Nephron progenitor cell (in vitro differentiated cells): ENCODE results near the gene ZBTB39.
"Not testable (repeated sequence)": the region's sequence is repeated elsewhere in the genome, so short reads cannot be mapped to it uniquely, and the experiment has no call there.

Source experiments
- DNase-seq: peaks from one replicate; pipeline ENCODE4 v3.0.0; 2021
- H3K27ac Mint-ChIP-seq: 2 replicates; pipeline ENCODE4 v1.8.0; 2021; ENCODE audit warnings: mild to moderate bottlenecking, moderate library complexity, mixed read lengths
- H3K27me3 Mint-ChIP-seq: 2 replicates; pipeline ENCODE4 v1.8.0; 2021; ENCODE audit warnings: mild to moderate bottlenecking, low read depth, mixed read lengths; ENCODE audit not compliant: poor library complexity
- H3K36me3 Mint-ChIP-seq: 2 replicates; pipeline ENCODE4 v1.8.0; 2021; ENCODE audit warnings: low read depth, mixed read lengths
- H3K4me1 Mint-ChIP-seq: 2 replicates; pipeline ENCODE4 v1.8.0; 2021; ENCODE audit warnings: mixed read lengths
- H3K4me3 Mint-ChIP-seq: 2 replicates; pipeline ENCODE4 v1.8.0; 2021; ENCODE audit warnings: mild to moderate bottlenecking, moderate library complexity, mixed read lengths
- H3K9me3 Mint-ChIP-seq: 2 replicates; pipeline ENCODE4 v1.8.0; 2021; ENCODE audit warnings: mild to moderate bottlenecking, moderate library complexity, mixed read lengths
- CTCF ChIP-seq: fragments of 200-600 bp; sonication (generic); IDR thresholded peaks from 2 replicates; pipeline ENCODE4 v1.5.0; 2021; ENCODE audit warnings: antibody characterized with exemption

ZBTB39 gene

DNA sequence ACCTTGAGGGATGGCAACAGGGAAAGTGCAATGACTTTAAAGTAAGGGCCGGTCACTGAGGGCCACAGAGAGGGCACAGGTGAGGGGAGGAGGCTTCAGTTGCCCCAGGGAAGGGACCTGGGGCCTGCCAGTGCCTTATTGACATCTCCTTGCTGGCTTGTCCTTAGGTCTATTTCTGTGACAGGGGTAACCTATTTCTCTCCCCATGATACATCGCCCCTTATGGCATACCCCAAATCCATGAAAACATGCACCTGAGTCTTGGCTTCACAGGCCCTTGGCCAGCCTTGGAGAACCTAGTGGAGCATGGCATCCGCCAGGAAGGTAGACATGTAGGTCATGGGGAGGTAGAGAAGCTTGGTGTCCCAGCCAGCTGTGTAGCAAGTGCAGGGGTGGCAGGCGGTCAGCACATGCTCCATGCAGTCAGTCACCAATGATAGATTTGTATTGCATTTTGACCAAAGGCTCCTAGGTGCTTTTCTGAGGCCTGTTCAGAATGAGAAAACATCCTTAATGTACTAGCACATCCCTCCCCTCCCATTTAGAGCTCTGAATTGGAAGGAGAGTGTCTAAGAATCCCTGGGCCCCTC, 25.3 kb downstream of the ZBTB39 start:
- Mint-ChIP-seq H3K9me3 (no peaks in the 10 kb centered on the region), H3K4me1 (no peaks in the 10 kb centered on the region), H3K27me3 (peaks cover 7% of the 10 kb centered on the region), H3K36me3 (no peaks in the 10 kb centered on the region), H3K4me3 (no peak overlapping the region), H3K27ac (no peak overlapping the region)
- no peak for DNase-seq
- no peak for TF ChIP-seq CTCF

GRCh38 chr12:56980268-56980667, 26.1 kb downstream of the ZBTB39 start:
- Mint-ChIP-seq H3K27me3 (peaks cover 6% of the 10 kb centered on the region), H3K27ac (no peak overlapping the region), H3K4me1 (no peaks in the 10 kb centered on the region), H3K9me3 (no peaks in the 10 kb centered on the region), H3K4me3 (no peak overlapping the region), H3K36me3 (no peaks in the 10 kb centered on the region)
- no peak for DNase-seq
- no peak for TF ChIP-seq CTCF

DNA sequence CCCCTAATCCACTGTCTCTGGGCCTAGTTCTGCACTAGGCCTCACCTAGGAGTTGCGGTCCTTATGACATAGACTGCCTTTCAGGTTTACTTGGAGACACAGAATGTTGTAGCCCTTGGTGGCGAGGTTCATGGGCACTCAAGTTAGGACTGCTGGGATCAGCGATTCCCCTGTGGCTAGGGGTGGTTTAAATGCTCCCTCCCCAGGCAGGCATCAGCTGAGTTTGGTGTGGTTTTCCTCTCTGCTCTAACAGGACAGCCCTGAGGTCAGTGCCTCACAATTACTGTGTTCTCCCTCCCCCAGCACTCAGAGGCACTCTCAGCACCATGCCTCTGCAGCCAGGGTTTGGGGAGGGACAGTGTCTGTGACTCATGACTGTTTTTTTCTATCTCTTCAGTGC, 26.7 kb downstream of the ZBTB39 start:
- no peak for DNase-seq
- Mint-ChIP-seq H3K9me3 (no peaks in the 10 kb centered on the region), H3K27me3 (peaks cover 6% of the 10 kb centered on the region), H3K4me1 (no peaks in the 10 kb centered on the region), H3K36me3 (no peaks in the 10 kb centered on the region), H3K4me3 (no peak overlapping the region), H3K27ac (no peak overlapping the region)
- no peak for TF ChIP-seq CTCF

- no peak overlapping the region for H3K4me3 Mint-ChIP-seq
- no peaks in the 10 kb centered on the region for H3K36me3 Mint-ChIP-seq
- TF ChIP-seq CTCF: no peak
- peaks cover 1% of the 10 kb centered on the region for H3K9me3 Mint-ChIP-seq
- no peaks in the 10 kb centered on the region for H3K4me1 Mint-ChIP-seq
- peaks cover 6% of the 10 kb centered on the region for H3K27me3 Mint-ChIP-seq
- no peak overlapping the region for H3K27ac Mint-ChIP-seq
- no peak for DNase-seq
Measured at GRCh38 chr12:56978397-56979138, 27.8 kb downstream of the ZBTB39 start.

DNA sequence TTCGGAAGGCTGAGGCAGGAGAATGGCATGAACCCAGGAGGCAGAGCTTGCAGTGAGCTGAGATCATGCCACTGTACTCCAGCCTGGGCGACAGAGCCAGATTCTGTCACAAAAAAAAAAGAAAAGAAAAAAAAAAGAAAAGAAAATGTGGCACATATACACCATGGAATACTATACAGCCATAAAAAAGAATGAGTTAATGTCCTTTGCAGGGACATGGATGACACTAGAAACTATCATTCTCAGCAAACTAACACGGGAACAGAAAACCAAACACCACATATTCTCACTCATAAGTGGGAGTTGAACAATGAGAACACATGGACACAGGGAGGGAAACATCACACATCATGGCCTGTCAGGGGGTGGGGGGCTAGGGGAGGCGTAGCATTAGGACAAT, 29.0 kb downstream of the ZBTB39 start:
- H3K4me1 Mint-ChIP-seq: not testable (repeated sequence)

DNA sequence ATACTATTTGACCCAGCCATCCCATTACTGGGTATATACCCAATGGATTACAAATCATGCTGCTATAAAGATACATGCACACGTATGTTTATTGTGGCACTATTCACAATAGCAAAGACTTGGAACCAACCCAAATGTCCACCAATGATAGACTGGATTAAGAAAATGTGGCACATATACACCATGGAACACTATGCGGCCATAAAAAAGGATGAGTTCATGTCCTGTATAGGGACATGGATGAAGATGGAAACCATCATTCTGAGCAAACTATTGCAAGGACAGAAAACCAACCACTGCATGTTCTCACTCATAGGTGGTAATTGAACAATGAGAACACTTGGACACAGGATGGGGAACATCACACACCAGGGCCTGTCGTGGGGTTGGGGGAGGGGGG, 32.1 kb downstream of the ZBTB39 start:
- Mint-ChIP-seq H3K9me3 (peaks cover 12% of the 10 kb centered on the region), H3K27me3 (peaks cover 15% of the 10 kb centered on the region)
- DNase-seq, H3K36me3 Mint-ChIP-seq, H3K4me1 Mint-ChIP-seq, H3K27ac Mint-ChIP-seq, H3K4me3 Mint-ChIP-seq: not testable (repeated sequence)

More for the DNA sequence above, 29.0 kb downstream of the ZBTB39 start:
- not testable (repeated sequence) for H3K4me3 Mint-ChIP-seq, DNase-seq, H3K27ac Mint-ChIP-seq, H3K27me3 Mint-ChIP-seq, H3K36me3 Mint-ChIP-seq
- peaks cover 11% of the 10 kb centered on the region for H3K9me3 Mint-ChIP-seq

- H3K4me1 Mint-ChIP-seq, H3K27ac Mint-ChIP-seq, DNase-seq, H3K36me3 Mint-ChIP-seq, H3K4me3 Mint-ChIP-seq: not testable (repeated sequence)
- Mint-ChIP-seq H3K27me3 (peaks cover 22% of the 10 kb centered on the region), H3K9me3 (peaks cover 46% of the 10 kb centered on the region)
Measured at GRCh38 chr12:56968910-56969309, 37.4 kb downstream of the ZBTB39 start.

DNA sequence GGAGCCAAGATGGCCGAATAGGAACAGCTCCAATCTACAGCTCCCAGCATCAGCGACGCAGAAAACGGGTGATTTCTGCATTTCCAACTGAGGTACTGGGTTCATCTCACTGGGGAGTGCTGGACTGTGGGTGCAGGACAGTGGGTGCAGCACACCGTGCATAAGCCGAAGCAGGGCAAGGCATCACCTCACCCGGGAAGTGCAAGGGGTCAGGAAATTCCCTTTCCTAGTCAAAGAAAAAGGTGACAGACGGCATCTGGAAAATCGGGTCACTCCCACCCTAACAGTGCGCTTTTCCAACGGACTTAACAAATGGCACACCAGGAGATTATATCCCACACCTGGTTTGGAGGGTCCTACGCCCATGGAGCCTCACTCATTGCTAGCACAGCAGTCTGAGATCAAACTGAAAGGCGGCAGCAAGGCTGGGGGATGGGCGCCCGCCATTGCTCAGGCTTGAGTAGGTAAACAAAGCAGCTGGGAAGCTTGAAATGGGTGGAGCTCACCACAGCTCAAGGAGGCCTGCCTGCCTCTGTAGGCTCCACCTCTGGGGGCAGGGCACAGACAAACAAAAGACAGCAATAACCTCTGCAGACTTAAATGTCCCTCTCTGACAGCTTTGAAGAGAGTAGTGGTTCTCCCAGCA, 40.2 kb downstream of the ZBTB39 start:
- H3K4me3 Mint-ChIP-seq, H3K4me1 Mint-ChIP-seq: not testable (repeated sequence)
- peaks cover 57% of the 10 kb centered on the region for H3K9me3 Mint-ChIP-seq

GRCh38 chr12:56965124-56965523, 41.2 kb downstream of the ZBTB39 start:
- not testable (repeated sequence) for H3K4me1 Mint-ChIP-seq, H3K36me3 Mint-ChIP-seq, H3K4me3 Mint-ChIP-seq, DNase-seq, H3K27ac Mint-ChIP-seq
- Mint-ChIP-seq H3K27me3 (peaks cover 21% of the 10 kb centered on the region), H3K9me3 (peaks cover 64% of the 10 kb centered on the region)

More for the DNA sequence above, 40.2 kb downstream of the ZBTB39 start:
- H3K36me3 Mint-ChIP-seq, H3K27ac Mint-ChIP-seq, DNase-seq: not testable (repeated sequence)
- H3K27me3 Mint-ChIP-seq: peaks cover 16% of the 10 kb centered on the region

- Mint-ChIP-seq H3K9me3 (peaks cover 78% of the 10 kb centered on the region), H3K27me3 (peaks cover 28% of the 10 kb centered on the region)
- not testable (repeated sequence) for DNase-seq, H3K4me1 Mint-ChIP-seq, H3K4me3 Mint-ChIP-seq, H3K36me3 Mint-ChIP-seq, H3K27ac Mint-ChIP-seq
Measured at GRCh38 chr12:56963557-56963956, 42.8 kb downstream of the ZBTB39 start.
